GM18861 (cell line): ENCODE data around the gene ABCC11.

ENCODE experiments used
- ATAC-seq: cut with Tn5 transposase; IDR thresholded peaks from one replicate; pipeline ENCODE4 v1.9.1; 2021; ENCODE audit not compliant: unreplicated experiment

The ABCC11 gene

DNA sequence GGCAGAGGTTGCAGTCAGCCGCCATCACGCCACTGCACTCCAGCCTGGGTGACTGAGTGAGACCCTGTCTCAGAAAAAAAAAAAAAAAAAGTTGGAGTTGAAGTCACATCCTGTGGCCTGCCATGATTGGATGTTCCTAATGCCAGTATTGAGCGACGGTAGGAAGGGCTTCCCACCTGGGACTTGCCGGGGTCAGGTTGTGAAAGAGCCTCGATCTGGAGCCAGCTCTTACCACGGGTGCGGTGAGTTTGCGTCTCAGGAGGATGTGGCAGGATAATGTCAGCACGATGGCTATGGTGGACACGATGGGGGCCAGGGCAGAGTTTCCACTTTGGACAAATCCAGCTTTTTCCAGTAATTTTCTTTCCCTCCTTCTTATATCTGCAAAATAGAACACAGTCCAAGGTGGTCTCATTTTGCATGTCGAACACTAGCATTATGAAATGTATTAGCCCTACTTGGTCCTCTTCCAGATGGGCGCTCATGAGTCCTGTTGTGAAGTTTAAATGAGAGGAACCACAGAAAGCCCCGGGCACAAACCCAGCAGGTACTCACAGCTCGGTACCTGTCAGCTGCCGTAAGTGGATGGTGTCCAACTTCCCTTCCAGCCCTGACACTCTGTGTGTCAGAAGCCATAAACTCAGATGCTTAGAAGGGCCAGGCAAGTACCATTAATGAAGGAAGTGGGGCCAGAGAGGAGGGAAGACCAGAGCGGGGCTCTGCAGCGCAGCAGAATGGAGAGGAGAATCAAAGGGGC lies 113.7 kb downstream of the ABCC11 start:
- no peak for ATAC-seq

DNA sequence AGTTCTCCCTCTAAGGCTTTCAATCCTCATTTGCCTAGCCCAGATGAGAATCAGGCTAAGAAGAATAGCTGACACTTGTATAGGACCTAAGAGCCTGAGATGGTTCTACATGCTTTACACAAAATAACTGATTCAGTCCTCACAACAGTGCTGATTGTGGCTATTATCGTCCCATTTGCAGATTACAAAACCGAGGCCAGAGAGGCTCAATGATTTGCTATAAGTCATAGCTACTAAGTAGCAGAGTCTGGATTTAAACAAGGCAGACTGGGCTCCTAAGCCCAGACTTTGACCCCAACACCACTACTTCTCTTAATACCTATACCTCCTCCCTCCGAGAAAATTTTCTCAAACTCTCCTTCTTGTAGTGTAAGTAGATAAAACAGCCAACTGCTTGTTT lies 114.6 kb downstream of the ABCC11 start:
- ATAC-seq = no peak

DNA sequence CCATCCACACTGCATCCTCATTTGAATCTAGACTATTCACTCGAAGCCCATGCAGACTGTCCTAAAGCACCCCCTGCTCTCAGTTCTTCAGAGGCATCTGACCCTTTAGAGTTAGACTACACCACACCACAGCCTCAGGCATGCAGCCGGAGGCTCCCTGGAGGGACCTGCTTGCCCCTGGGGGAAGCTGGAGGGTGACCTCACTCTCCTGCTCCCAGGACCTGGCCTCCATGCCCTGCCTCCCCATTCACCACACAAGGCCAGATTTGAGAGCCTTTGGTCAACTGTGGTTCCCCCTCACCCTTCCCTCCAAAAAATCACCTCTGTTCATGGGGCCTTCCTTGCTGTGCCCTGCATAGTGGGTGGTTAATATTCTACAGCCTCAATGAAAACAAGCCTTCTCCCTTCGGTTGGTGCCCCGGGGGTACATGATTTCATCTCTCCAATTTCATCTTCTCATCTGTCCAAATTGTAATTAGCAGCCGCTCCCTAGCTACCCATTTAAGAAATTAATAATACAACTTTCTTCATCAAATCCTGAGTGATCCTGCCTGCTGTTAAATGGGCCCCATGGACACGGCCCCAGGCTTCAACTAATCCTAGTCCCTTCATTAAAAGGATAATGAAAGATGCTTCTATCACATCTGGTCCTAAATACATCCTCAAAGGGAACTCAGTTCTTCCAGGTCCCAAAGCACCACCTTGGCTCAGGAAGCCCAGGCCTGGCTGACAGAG lies 116.0 kb downstream of the ABCC11 start:
- no peak for ATAC-seq

DNA sequence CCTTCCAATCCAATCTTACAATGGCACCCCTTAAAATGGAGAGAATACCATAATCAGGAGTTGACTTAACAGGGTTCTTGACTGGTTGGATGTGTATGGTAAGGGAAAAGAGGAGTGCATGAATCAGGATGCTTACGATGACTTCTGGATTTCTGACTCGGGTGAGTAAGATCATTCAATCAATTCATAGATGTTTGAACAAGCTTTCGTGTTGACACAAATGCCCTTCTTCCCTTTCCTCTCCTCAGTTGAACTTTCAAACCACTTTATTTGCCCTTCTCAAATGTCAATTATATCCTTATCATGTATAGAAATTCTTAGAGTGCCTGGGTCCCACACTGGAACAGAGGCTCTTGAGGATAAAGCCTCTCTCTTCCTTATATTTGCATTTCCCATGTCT lies 117.4 kb downstream of the ABCC11 start:
- ATAC-seq = no peak

DNA sequence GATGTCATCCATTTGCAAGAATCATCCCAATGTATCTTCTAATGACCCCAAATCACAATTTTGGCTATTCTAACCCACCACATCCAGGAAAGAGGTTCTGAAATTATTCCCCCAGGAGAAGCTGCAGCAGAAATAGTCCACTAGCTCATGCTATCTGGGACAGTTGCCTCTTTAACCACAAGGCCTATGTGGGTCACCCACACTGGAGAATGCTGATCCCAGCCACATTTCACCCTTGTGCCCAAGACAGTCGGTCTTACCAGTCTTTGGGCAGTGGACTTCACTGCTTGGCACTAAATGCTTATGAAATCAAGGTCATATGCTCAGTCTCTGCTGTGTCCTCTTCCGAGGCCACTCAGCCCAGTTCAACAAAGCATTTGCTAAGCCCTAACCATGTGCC lies 118.6 kb downstream of the ABCC11 start:
- no peak for ATAC-seq

DNA sequence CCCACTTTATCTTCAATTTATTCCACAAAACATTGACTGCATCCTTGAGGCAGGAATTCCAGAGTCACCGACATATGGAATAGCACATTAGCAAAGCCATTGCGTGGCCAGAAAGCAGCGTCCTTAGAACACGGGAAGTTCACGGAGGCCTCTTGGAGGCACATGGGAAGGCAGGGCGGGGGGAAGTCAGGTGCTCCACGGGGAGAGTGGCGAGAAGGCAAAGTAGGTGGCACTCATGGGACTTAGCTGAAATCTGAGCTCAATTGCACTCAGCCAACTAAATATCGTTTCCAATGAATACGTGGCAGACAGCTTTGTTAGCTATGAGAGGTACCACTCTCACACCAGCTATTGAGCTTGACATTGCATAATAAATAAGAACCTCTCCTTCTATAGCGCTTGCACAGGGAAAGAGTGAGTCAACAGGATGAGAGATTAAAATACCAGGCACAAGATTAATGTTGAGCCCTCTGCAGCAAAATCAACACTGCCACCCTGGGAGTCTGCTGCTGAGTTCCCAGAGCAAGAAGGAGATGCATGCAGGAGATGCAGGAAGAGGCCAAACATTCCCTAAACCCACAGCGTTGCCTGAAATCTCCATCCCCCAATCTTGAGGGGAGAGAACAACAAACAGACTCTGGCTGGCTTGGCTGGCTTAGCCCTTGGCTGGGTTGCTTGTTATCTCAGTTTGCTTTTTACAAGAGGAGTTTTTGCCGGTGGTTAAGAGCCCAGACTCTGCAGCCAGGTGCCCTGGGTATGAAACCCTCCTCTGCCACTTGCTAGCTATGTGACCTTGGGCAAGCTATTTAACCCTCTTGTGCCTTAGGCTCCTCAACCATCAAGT lies 120.3 kb downstream of the ABCC11 start:
- no peak for ATAC-seq

DNA sequence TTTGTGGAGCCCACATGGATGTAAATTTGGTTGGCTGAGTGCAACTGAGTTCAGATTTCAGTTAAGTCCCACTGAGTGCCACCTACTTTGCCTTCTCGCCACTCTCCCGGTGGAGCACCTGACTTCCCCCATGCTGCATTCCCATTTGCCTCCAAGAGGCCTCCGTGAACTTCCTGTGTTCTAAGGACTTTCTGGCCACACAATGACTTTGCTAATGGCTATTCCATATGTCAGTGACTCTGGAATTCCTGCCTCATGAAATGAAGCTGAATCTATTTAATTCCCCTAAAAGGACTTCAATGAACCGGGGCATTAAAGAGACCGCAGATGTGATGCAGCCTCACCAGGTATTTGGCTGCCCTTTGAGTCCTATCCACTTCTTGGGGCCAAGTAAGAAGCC lies 121.5 kb downstream of the ABCC11 start:
- no peak for ATAC-seq

DNA sequence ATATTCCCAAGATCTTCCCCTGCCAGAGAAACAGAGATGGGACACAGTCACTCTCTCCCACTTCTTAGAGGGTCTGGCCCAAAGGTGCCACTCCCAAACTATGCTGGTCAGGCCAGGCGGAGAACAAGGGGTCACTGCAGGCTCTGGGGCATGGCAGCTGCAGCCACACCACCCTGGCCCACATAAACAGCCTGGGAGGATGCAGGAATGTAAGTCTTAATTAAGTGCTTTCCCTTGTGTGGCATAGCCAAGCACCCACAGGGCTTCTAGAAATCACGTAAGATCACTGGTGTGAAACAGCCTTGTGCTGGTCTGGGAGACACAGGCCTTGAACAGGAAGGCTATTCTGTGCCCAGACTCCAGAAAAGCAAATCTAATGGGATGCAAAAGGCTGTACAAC lies 123.1 kb downstream of the ABCC11 start:
- no peak for ATAC-seq

DNA sequence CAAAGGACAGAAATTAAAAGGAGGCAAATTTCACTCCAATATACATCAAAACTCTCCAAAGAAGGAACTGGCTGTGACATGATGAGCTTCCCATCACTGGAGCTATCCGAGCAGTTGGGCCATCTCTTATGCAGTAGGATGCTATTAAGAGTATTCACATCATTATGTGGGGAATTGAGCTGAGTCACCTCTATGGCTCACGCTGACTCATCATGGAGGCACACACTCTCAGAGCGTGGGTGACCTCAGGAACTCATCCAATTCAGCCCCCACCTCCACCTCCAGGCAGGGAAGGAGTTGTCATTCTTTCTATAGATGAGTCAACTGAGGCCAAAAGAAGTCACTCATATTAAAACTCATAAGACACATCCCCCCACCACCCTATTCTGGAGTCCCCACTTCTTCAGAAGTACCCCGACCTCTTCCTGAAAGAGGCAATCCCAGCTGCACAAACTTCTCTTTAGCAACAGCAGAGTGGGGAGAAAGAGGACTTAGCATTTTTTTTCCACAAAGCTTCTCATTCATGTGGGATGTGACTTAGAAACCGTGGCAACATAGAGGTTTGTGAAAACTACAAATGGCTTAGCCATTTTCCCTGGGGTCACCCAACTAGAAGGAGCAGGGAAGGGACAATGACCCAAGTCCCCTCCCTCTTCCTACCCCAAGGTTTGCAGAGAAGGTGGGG lies 124.1 kb downstream of the ABCC11 start:
- ATAC-seq = no peak

DNA sequence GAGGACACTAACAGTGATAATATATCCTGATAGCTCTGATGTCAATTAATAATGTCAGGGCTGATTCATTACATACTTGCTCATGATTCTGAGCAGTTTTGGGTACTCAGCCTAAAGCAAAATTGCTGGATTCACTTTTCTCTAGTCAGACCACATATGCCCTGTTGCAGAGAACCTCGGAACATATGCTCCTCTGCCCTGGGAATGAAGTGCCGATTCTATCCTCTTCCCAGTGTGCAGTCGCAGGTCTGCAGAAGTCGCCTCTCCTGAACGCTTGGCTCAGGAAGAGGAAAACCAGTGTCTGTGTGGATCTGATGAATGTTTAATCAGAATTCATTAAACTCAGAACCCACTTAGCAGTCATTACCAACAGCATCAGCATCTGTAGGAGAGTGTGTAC lies 126.1 kb downstream of the ABCC11 start:
- no peak for ATAC-seq

DNA sequence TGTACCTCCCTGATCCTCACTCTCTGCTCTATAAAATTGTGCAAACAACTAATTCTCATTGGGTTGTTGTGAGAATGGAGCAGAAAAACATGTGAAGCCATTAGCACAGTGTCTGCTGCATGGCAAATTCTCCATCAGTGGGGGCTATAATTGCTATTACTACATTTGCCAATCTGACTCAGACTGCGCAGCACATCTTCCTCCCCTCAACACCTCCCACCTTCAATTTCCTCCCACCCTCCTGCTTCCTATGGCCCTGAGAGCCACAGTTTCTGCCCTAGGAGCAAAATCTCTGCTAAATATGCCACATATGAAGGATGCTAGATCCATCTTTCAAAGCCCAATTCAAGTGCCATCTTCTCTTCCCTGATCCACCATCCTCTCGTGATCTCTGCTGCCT lies 128.5 kb downstream of the ABCC11 start:
- ATAC-seq = no peak

DNA sequence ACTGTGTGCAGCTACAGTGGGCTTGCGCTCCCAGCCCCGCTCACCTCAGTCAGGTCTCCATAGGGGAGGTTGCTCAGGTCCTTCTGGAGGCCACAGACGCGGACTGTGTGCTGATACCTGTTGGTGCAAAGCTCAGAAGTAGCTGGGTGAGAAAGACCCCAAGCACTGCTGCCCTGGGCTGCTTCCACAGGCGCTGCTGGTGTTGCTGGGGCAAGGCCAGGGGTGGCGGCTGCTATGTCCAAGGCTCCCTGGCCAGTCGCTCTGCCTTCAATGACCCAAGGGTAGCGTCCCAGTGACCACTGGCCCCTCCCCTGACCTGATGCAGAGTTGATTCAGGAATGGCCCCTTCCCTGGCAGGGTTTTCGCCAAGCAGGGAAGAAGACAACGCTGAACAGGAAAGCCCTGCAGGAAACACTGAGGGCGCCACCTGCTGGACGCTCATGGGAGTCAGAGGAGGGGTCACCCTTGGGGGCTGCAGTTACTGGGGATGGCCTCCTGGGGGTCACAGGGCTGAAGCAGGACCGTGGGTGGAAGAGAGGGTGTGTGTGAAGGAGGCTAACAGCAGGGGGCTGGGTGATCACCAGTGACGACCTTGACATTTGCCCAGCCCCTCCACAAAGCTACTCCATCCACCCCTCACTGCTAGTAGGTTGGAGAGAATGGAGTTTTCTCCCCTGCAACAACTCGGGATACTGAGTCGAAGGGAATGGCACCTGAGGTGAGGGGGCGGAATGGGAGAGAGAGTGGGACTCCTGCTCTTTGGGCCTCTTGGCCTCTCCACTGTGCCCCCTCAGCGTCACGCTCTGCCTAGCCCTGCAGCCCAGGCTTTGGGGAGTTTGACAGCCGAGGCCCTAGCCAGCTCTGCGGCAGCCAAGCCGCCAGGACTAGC lies 129.9 kb downstream of the ABCC11 start:
- ATAC-seq = peak; percentile 80
